Neuronal stem cell (in vitro differentiated cells): ENCODE data around the gene SAA4.
"Not testable (repeated sequence)": the region's sequence is repeated elsewhere in the genome, so short reads cannot be mapped to it uniquely, and the experiment has no call there.

Source experiments
- DNase-seq: peaks from one replicate; pipeline ENCODE4 v3.0.0-alpha.2; 2013; ENCODE audit warnings: low spot score
- H2AFZ ChIP-seq: one replicate; pipeline ENCODE4 v1.6.1; 2013; ENCODE audit warnings: mild to moderate bottlenecking, low read length, inconsistent platforms
- H2AK5ac ChIP-seq: 2 replicates; pipeline ENCODE4 v1.6.1; 2013; ENCODE audit warnings: low read depth, mild to moderate bottlenecking, inconsistent platforms, low read length, moderate library complexity, mixed read lengths
- H2BK120ac ChIP-seq: 2 replicates; pipeline ENCODE4 v1.6.1; 2013; ENCODE audit warnings: low read depth, mild to moderate bottlenecking, inconsistent platforms, low read length, moderate library complexity, mixed read lengths
- H2BK12ac ChIP-seq: one replicate; pipeline ENCODE4 v1.6.1; 2013; ENCODE audit warnings: low read length, inconsistent platforms
- H2BK15ac ChIP-seq: 2 replicates; pipeline ENCODE4 v1.6.1; 2013; ENCODE audit warnings: mild to moderate bottlenecking, low read length, inconsistent platforms, mixed read lengths
- H2BK5ac ChIP-seq: one replicate; pipeline ENCODE4 v1.6.1; 2013; ENCODE audit warnings: inconsistent platforms, mild to moderate bottlenecking, low read length, moderate library complexity
- H3K14ac ChIP-seq: one replicate; pipeline ENCODE4 v1.6.1; 2013; ENCODE audit warnings: low read length, inconsistent platforms
- H3K18ac ChIP-seq: 2 replicates; pipeline ENCODE4 v1.6.1; 2013; ENCODE audit warnings: low read length, inconsistent platforms
- H3K23ac ChIP-seq: 2 replicates; pipeline ENCODE4 v1.6.1; 2013; ENCODE audit warnings: low read depth, mild to moderate bottlenecking, mixed read lengths, low read length, inconsistent platforms; ENCODE audit not compliant: poor library complexity
- H3K27ac ChIP-seq: replicated peaks from 3 replicates; pipeline ENCODE4 v1.5.1; 2013; ENCODE audit warnings: low read length, inconsistent platforms
- H3K27me3 ChIP-seq, 3 experiments: 2 replicates each; pipeline ENCODE4 v1.6.1; 2013; ENCODE audit warnings: low read length in 3 of 3, mild to moderate bottlenecking in 2 of 3, inconsistent platforms in 1 of 3, low read depth in 1 of 3, mixed read lengths in 1 of 3, moderate library complexity in 1 of 3; ENCODE audit not compliant: control insufficient read depth in 3 of 3, insufficient read depth in 3 of 3
- H3K36me3 ChIP-seq, 2 donors: replicated peaks in 1 of 2; 2 replicates each; pipeline ENCODE4 v1.6.1; 2013; ENCODE audit warnings: low read length in 2 of 2; ENCODE audit not compliant: control insufficient read depth in 2 of 2, insufficient read depth in 2 of 2
- H3K4ac ChIP-seq: 2 replicates; pipeline ENCODE4 v1.6.1; 2013; ENCODE audit warnings: inconsistent platforms, mild to moderate bottlenecking, low read length, moderate library complexity
- H3K4me1 ChIP-seq, 2 donors: 1 replicate in 1 of 2; 2 replicates in 1 of 2; pipeline ENCODE4 v1.6.1; 2013; ENCODE audit warnings: low read length in 2 of 2, low read depth in 1 of 2; ENCODE audit not compliant: control insufficient read depth in 2 of 2, insufficient read depth in 1 of 2
- H3K4me2 ChIP-seq: one replicate; pipeline ENCODE4 v1.6.1; 2013; ENCODE audit warnings: mild to moderate bottlenecking, low read length, inconsistent platforms; ENCODE audit not compliant: insufficient read depth, poor library complexity, severe bottlenecking
- H3K4me3 ChIP-seq, 2 donors: 2 replicates each; pipeline ENCODE4 v1.5.1; 2013; ENCODE audit warnings: low read length in 2 of 2, mild to moderate bottlenecking in 2 of 2, inconsistent platforms in 1 of 2, moderate library complexity in 1 of 2
- H3K79me1 ChIP-seq: one replicate; pipeline ENCODE4 v1.6.1; 2013; ENCODE audit warnings: low read depth, mild to moderate bottlenecking, inconsistent platforms, low read length, moderate library complexity
- H3K9ac ChIP-seq: one replicate; pipeline ENCODE4 v1.6.1; 2013; ENCODE audit warnings: mild to moderate bottlenecking, low read depth, low read length, inconsistent platforms; ENCODE audit not compliant: poor library complexity
- H3K9me3 ChIP-seq, 2 donors: replicated peaks in 1 of 2; 2 replicates each; pipeline versions ENCODE3 to v1.6.1; 2013; ENCODE audit warnings: low read length in 2 of 2, mild to moderate bottlenecking in 2 of 2, inconsistent platforms in 1 of 2, low read depth in 1 of 2, mixed read lengths in 1 of 2, moderate library complexity in 1 of 2; ENCODE audit not compliant: control insufficient read depth in 2 of 2, insufficient read depth in 1 of 2
- H4K8ac ChIP-seq: one replicate; pipeline ENCODE4 v1.6.1; 2013; ENCODE audit warnings: low read depth, mild to moderate bottlenecking, inconsistent platforms, low read length, moderate library complexity
- H4K91ac ChIP-seq: one replicate; pipeline ENCODE4 v1.6.1; 2013; ENCODE audit warnings: low read length, low read depth, mild to moderate bottlenecking, inconsistent platforms; ENCODE audit not compliant: poor library complexity
- WGBS, 2 donors: extraction: QIAGEN DNeasy Blood & Tissue Kit; methylation state at CpG; one replicate each; pipeline ENCODE4 v1.1.7; 2013; ENCODE audit warnings: missing lambda C conversion rate in 2 of 2, mixed read lengths in 1 of 2; ENCODE audit not compliant: insufficient read length in 2 of 2, insufficient replicate concordance in 1 of 2; ENCODE audit errors: extremely low coverage in 2 of 2; 5-methylcytosine and 5-hydroxymethylcytosine counted together

Gene SAA4

GRCh38 chr11:18246379-18247190 lies 10.0 kb upstream of the SAA4 start:
- H3K27ac ChIP-seq, H3K79me1 ChIP-seq, H3K23ac ChIP-seq, H3K14ac ChIP-seq, H3K4me3 ChIP-seq, H3K4me2 ChIP-seq, H2BK15ac ChIP-seq, H2BK12ac ChIP-seq, H4K91ac ChIP-seq, H2AFZ ChIP-seq, H2AK5ac ChIP-seq, H3K9me3 ChIP-seq, H4K8ac ChIP-seq, H3K4ac ChIP-seq, H3K9ac ChIP-seq, DNase-seq, H2BK120ac ChIP-seq, H3K36me3 ChIP-seq, H3K18ac ChIP-seq, H3K4me1 ChIP-seq, H2BK5ac ChIP-seq: not testable (repeated sequence)
- no CpG with 5 or more reads among the region's 11 CpGs for WGBS, 2 donors
- H3K27me3 ChIP-seq: peaks cover 0 to 13% (median 0%) of the 10 kb centered on the region in 3 experiments

- H3K18ac ChIP-seq: no peak overlapping the region
- H4K8ac ChIP-seq: no peak overlapping the region
- H2BK12ac ChIP-seq: no peak overlapping the region
- no peak for DNase-seq
- H3K79me1 ChIP-seq: no peaks in the 10 kb centered on the region
- whole genome bisulfite sequencing, 2 donors: no CpG with 5 or more reads among the region's 6 CpGs
- no peak overlapping the region for H4K91ac ChIP-seq
- no peak overlapping the region for H3K9ac ChIP-seq
- H2AK5ac ChIP-seq: no peak overlapping the region
- no peak overlapping the region for H3K4me2 ChIP-seq
- no peaks in the 10 kb centered on the region for H3K4me1 ChIP-seq
- H3K14ac ChIP-seq: no peak overlapping the region
- H2BK5ac ChIP-seq: no peak overlapping the region
- H2BK120ac ChIP-seq: no peak overlapping the region
- no peak overlapping the region for H3K27ac ChIP-seq
- H3K27me3 ChIP-seq: peaks cover 0 to 13% (median 0%) of the 10 kb centered on the region in 3 experiments
- no peak overlapping the region for H2AFZ ChIP-seq
- H3K36me3 ChIP-seq: no peaks in the 10 kb centered on the region
- no peak overlapping the region for H3K23ac ChIP-seq
- no peaks in the 10 kb centered on the region for H3K9me3 ChIP-seq
- H3K4ac ChIP-seq: no peak overlapping the region
- H3K4me3 ChIP-seq: no peak overlapping the region
- no peak overlapping the region for H2BK15ac ChIP-seq
Observed at GRCh38 chr11:18245396-18245795, 8.8 kb upstream of the SAA4 start.

GRCh38 chr11:18243783-18244362 lies 7.3 kb upstream of the SAA4 start:
- Histone ChIP-seq H2AFZ (peak overlapping the region; percentile 72), H3K18ac (no peak overlapping the region), H3K36me3 (no peaks in the 10 kb centered on the region), H3K27me3 (peaks cover 0 to 17% (median 0%) of the 10 kb centered on the region in 3 experiments), H3K79me1 (no peaks in the 10 kb centered on the region), H3K27ac (no peak overlapping the region), H2BK12ac (no peak overlapping the region), H2BK15ac (no peak overlapping the region), H3K14ac (no peak overlapping the region), H2AK5ac (no peak overlapping the region), H3K23ac (no peak overlapping the region), H3K9me3 (no peaks in the 10 kb centered on the region), H3K4me2 (no peak overlapping the region), H2BK120ac (no peak overlapping the region), H3K4ac (no peak overlapping the region), H4K8ac (no peak overlapping the region), H3K9ac (no peak overlapping the region), H3K4me1 (no peaks in the 10 kb centered on the region), H3K4me3 (no peak overlapping the region), H4K91ac (no peak overlapping the region), H2BK5ac (no peak overlapping the region)
- WGBS, 2 donors: no CpG with 5 or more reads among the region's 1 CpG
- peak; percentile 42 for DNase-seq

- H2BK15ac ChIP-seq: no peak overlapping the region
- H4K91ac ChIP-seq: no peak overlapping the region
- no peak overlapping the region for H3K4me3 ChIP-seq
- no CpG with 5 or more reads among the region's 1 CpG for WGBS, 2 donors
- H2AK5ac ChIP-seq: no peak overlapping the region
- no peak overlapping the region for H2BK120ac ChIP-seq
- no peak overlapping the region for H3K4me2 ChIP-seq
- no peak overlapping the region for H3K23ac ChIP-seq
- H4K8ac ChIP-seq: no peak overlapping the region
- H3K79me1 ChIP-seq: no peaks in the 10 kb centered on the region
- H3K18ac ChIP-seq: no peak overlapping the region
- H2BK12ac ChIP-seq: no peak overlapping the region
- no peak overlapping the region for H3K27ac ChIP-seq
- H3K9ac ChIP-seq: no peak overlapping the region
- H3K14ac ChIP-seq: no peak overlapping the region
- H3K36me3 ChIP-seq: no peaks in the 10 kb centered on the region
- H2BK5ac ChIP-seq: no peak overlapping the region
- H2AFZ ChIP-seq: no peak overlapping the region
- no peaks in the 10 kb centered on the region for H3K9me3 ChIP-seq
- H3K4ac ChIP-seq: no peak overlapping the region
- no peaks in the 10 kb centered on the region for H3K4me1 ChIP-seq
- DNase-seq: no peak
- peaks cover 0 to 18% (median 0%) of the 10 kb centered on the region in 3 experiments for H3K27me3 ChIP-seq
Observed at GRCh38 chr11:18239655-18240054, 3.1 kb upstream of the SAA4 start.
